ENCODE data around the gene EDEM3. TPM values are rescaled to one million over a fixed set of nuclear protein-coding genes. Genes with fewer than 3 reads are reported as not detected.

EDEM3 gene
- total and polyA plus RNA-seq, 9 of the 15 experiments (the other 6 are each of a cell fraction or from before 2014, with no cell fraction given) = 15.8 to 46.6 (median 28.0) TPM

- H2AFZ ChIP-seq (ENCODE audit: low read depth, low read length) = no peak overlapping the region
- 55% methylated on average over 9 of the region's 9 CpGs for WGBS (ENCODE audit: insufficient coverage, low coverage, missing lambda C conversion rate)
- no peaks in the 10 kb centered on the region for H3K79me2 ChIP-seq (ENCODE audit: control insufficient read depth, insufficient read depth, low read length)
- in situ Hi-C loops (cut with MboI) (no loop called here), intact Hi-C loops (cut with micrococcal nuclease) (no loop called here)
- no peak overlapping the region for H3K9ac ChIP-seq (ENCODE audit: insufficient read depth in 1 of 2, low read depth in 2 of 2, low read length in 2 of 2)
- no TSS peak for BruUV-seq (replicated peaks)
- FAIRE-seq (no peak), ATAC-seq (no peak), DNase-seq (ENCODE audit: extremely low read depth in 1 of 4, low spot score in 3 of 4) (no peak)
- CTCF ChIA-PET (ENCODE audit: low intra/inter-chr PET ratio) = no interaction called here
- H3K27ac ChIP-seq (ENCODE audit: extremely low read depth, low read depth, low read length) = no peak overlapping the region
- no peak overlapping the region for H3K4me2 ChIP-seq (ENCODE audit: insufficient read depth, low read length)
- H3K27me3 ChIP-seq (ENCODE audit: control insufficient read depth in 2 of 2, insufficient read depth in 2 of 2, low read length in 2 of 2) = no peaks in the 10 kb centered on the region
- H3K4me3 ChIP-seq = no peak overlapping the region
- 0 out of 2 replicates have a peak, but pooled peaks have one; percentile 21 for TF ChIP-seq NFE2 (IDR thresholded peaks at IDR 0.05; ENCODE audit: low read depth)
- TF ChIP-seq SMARCC2 (IDR thresholded peaks at IDR 0.05; ENCODE audit: low read depth) = no peak
- TF ChIP-seq CBFA2T3 (IDR thresholded peaks at IDR 0.05) = no peak
- H3K4me1 ChIP-seq (replicated peaks in 1 of 2; ENCODE audit: control insufficient read depth in 2 of 2, insufficient read depth in 2 of 2, low read length in 2 of 2) = peaks cover 0 to 13% of the 10 kb centered on the region in 2 experiments; a peak in 1 of 5 replicates
- H4K20me1 ChIP-seq (replicated peaks; ENCODE audit: control insufficient read depth, insufficient read depth, low read length) = no peaks in the 10 kb centered on the region
- no peaks in the 10 kb centered on the region for H3K36me3 ChIP-seq (ENCODE audit: control insufficient read depth, insufficient read depth, low read length)
- no peaks in the 10 kb centered on the region for H3K9me3 ChIP-seq (replicated peaks; ENCODE audit: control insufficient read depth, insufficient read depth, low read depth, low read length)
- H3K9me1 ChIP-seq (ENCODE audit: control insufficient read depth, insufficient read depth, low read length) = no peaks in the 10 kb centered on the region
- POLR2A ChIA-PET = interaction anchor here (0.8 to 0.9 kb wide), 2 partner anchors 15 to 16 kb away, joined by 3 to 4 read pairs; no protein-coding TSS in a partner anchor
Measured at GRCh38 chr1:184790642-184791549, 36.2 kb upstream of the EDEM3 start.

DNA sequence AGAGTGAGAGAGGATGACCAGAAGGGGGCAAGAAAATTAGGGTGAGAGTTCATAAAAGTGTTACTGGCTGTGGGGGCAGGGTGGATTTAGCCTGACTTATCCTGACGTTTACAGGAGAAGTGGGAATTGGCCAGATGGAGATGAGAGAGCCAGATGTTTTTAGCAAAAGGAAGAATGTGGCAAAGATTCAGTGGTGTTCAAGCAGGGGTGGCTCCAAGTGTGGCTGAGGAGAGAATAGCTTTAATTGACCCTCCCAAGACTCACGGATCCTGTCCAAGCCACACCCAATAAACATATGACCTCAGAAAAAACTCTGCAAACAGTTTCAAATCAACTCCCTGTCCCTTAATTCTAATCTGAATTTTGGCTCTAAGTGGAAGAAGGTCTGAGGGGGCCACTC lies 35.2 kb upstream of the EDEM3 start:
- Histone ChIP-seq H3K9me3 (replicated peaks; ENCODE audit: control insufficient read depth, insufficient read depth, low read depth, low read length) (no peaks in the 10 kb centered on the region), H3K79me2 (ENCODE audit: control insufficient read depth, insufficient read depth, low read length) (no peaks in the 10 kb centered on the region), H3K4me2 (ENCODE audit: insufficient read depth, low read length) (no peak overlapping the region), H3K27me3 (ENCODE audit: control insufficient read depth in 2 of 2, insufficient read depth in 2 of 2, low read length in 2 of 2) (no peaks in the 10 kb centered on the region), H4K20me1 (replicated peaks; ENCODE audit: control insufficient read depth, insufficient read depth, low read length) (no peaks in the 10 kb centered on the region), H3K27ac (ENCODE audit: extremely low read depth, low read depth, low read length) (no peak overlapping the region), H3K36me3 (ENCODE audit: control insufficient read depth, insufficient read depth, low read length) (no peaks in the 10 kb centered on the region), H2AFZ (ENCODE audit: low read depth, low read length) (no peak overlapping the region; the same call in 1 of the 2 replicates), H3K9ac (ENCODE audit: insufficient read depth in 1 of 2, low read depth in 2 of 2, low read length in 2 of 2) (no peak overlapping the region), H3K4me1 (replicated peaks in 1 of 2; ENCODE audit: control insufficient read depth in 2 of 2, insufficient read depth in 2 of 2, low read length in 2 of 2) (peaks cover 0 to 13% of the 10 kb centered on the region in 2 experiments; a peak in 1 of 5 replicates), H3K4me3 (no peak overlapping the region), H3K9me1 (ENCODE audit: control insufficient read depth, insufficient read depth, low read length) (no peaks in the 10 kb centered on the region)
- FAIRE-seq = no peak
- in situ Hi-C loops (cut with MboI) = no loop called here
- TF ChIP-seq NR2C1 (IDR thresholded peaks at IDR 0.05) (no peak), NR2C1 (tag; IDR thresholded peaks at IDR 0.05) (0 out of 2 replicates have a peak, but pooled peaks have one; percentile 22)
- TF ChIP-seq, protein P1, sequence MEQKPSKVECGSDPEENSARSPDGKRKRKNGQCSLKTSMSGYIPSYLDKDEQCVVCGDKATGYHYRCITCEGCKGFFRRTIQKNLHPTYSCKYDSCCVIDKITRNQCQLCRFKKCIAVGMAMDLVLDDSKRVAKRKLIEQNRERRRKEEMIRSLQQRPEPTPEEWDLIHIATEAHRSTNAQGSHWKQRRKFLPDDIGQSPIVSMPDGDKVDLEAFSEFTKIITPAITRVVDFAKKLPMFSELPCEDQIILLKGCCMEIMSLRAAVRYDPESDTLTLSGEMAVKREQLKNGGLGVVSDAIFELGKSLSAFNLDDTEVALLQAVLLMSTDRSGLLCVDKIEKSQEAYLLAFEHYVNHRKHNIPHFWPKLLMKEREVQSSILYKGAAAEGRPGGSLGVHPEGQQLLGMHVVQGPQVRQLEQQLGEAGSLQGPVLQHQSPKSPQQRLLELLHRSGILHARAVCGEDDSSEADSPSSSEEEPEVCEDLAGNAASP (IDR thresholded peaks at IDR 0.05) = no peak
- 24% methylated on average over 2 of the region's 2 CpGs for WGBS (ENCODE audit: insufficient coverage, low coverage, missing lambda C conversion rate)
- ATAC-seq = peak; percentile 36; the same call in 2 of the 3 replicates
- no TSS peak for BruUV-seq (replicated peaks)
- no peak for DNase-seq (ENCODE audit: extremely low read depth in 1 of 4, low spot score in 3 of 4)
- intact Hi-C loops (cut with micrococcal nuclease) = no loop called here
- ChIA-PET CTCF (ENCODE audit: low intra/inter-chr PET ratio) (interaction anchor here (0.5 kb wide), 1 partner anchor 182 kb away, joined by 3 read pairs; no protein-coding TSS in a partner anchor), POLR2A (interaction anchor here (0.6 kb wide), 2 partner anchors 17 to 101 kb away, joined by 3 read pairs; no protein-coding TSS in a partner anchor)

All from K562 (cell line).